ENCODE measurements around the gene KRTAP4-16.
"Not testable (repeated sequence)": the region's sequence is repeated elsewhere in the genome, so short reads cannot be mapped to it uniquely, and the experiment has no call there.

Gene KRTAP4-16

GRCh38 chr17:41101586-41102259 is at the start of gene KRTAP4-16:
Gene KRTAP4-16 (minus strand): TSS chr17:41102209. CDS start chr17:41102209, 0 bp downstream.
- no peak for DNase-seq (ENCODE audit: low read depth in 2 of 2)

GRCh38 chr17:41151525-41151924 is 49.5 kb upstream of the KRTAP4-16 start:
- no peak for DNase-seq (ENCODE audit: low read depth in 2 of 2)

DNA sequence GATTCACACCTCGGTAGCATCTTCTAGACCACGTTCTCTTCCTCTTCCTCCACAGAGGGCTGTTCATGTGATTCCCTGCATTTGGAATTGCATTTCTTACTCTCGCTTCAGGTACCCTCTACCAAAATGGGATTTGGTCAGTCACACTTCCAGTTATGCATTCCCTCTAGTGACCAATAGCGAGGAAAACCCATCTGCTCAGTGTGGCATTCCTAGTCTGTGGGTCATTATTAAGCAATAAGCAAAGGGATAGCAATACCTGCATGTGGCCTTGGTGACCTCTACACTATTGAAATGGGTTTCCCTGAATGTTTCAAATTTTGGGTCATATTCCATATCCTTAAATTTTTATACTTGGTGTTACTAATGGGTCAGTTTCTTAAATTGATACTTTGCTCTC is 48.0 kb upstream of the KRTAP4-16 start:
- no peak for DNase-seq (ENCODE audit: low read depth in 2 of 2)

DNA sequence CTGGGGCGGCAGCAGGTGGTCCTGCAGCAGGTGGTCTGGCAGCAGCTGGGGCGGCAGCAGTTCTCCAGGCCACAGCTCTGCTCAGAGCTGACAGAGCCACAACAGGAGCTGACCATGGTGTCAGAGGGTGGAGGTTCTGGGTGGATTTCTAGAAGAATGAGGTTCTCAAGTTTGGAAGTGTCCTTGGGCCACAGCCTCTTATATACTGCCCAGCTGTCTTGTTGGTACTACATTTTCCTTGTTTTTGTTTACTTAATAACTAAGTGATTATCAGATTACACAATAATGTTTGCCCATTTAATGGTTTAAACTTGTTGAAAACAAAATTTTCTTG is 47.6 kb upstream of the KRTAP4-16 start, which contains the start of gene KRTAP4-5:
TSS of gene KRTAP4-5 (minus strand) at position 174 of the 334 bp plus-strand sequence. CDS start at position 116, 58 bp downstream.
- DNase-seq (ENCODE audit: low read depth in 2 of 2), result no peak

DNA sequence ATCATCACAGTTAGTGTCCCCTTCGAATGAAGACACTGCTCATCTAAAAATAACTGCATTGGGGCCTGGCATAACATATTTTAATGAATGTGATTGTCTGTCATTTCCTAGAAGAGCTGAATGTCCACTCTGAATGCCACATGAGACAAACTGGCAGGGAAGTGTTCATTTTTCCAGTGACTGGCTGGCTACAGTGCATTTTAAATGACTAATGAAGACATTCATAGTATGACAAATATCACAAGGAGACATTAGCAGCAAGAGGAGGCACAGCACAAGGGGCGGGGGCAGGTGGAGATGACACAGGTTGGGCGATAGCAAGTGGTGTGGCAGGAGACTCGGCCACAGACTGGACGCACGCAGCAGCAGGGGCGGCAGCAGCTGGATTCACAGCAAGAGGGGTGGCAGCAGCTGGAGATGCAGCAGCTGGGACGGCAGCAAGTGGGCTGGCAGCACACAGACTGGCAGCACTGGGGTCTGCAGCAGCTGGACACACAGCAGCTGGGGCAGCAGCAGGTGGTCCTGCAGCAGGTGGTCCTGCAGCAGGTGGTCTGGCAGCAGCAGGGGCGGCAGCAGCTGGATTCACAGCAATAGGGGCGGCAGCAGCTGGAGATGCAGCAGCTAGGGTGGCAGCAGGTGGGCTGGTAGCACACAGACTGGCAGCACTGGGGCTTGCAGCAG is 47.1 kb upstream of the KRTAP4-16 start:
- DNase-seq (ENCODE audit: low read depth in 2 of 2), result not testable (repeated sequence)

- no peak for DNase-seq (ENCODE audit: low read depth in 2 of 2)
Measured at GRCh38 chr17:41147531-41148204, 45.7 kb upstream of the KRTAP4-16 start.

GRCh38 chr17:41145261-41145660 is 43.3 kb upstream of the KRTAP4-16 start:
- no peak for DNase-seq (ENCODE audit: low read depth in 2 of 2)

- no peak for DNase-seq (ENCODE audit: low read depth in 2 of 2)
Measured at GRCh38 chr17:41144846-41145245, 42.8 kb upstream of the KRTAP4-16 start.

- DNase-seq (ENCODE audit: low read depth in 2 of 2), result no peak
Measured at GRCh38 chr17:41141361-41141760, 39.4 kb upstream of the KRTAP4-16 start.

- DNase-seq (ENCODE audit: low read depth in 2 of 2), result no peak
Measured at GRCh38 chr17:41140360-41141131, 38.5 kb upstream of the KRTAP4-16 start, which contains the start of gene KRTAP4-6. Gene KRTAP4-6 (minus strand): TSS chr17:41140544. CDS start chr17:41140487, 57 bp downstream.

- DNase-seq (ENCODE audit: low read depth in 2 of 2), result not testable (repeated sequence)
Measured at GRCh38 chr17:41139865-41140264, 37.9 kb upstream of the KRTAP4-16 start.

- no peak for DNase-seq (ENCODE audit: low read depth in 2 of 2)
Measured at GRCh38 chr17:41133880-41134735, 32.1 kb upstream of the KRTAP4-16 start.

DNA sequence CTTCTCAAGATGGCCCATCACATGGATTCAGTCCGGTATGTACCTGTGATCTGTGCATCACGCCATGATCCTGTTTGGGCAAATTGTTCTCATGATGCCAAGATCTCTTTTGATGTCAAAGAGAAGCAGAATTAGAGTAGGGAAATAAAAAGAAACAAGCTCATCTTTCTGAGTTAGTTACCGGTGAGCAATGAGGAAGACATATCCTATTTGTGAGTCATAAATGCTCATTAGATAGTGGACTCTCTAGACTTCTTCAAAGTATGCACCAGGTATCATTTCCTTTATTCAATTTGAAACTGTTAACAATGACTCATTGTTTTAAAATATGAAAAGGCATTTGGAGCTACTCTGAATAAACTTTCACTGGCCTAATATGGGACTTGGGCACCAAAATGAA is 30.0 kb upstream of the KRTAP4-16 start:
- DNase-seq (ENCODE audit: low read depth in 2 of 2), result no peak

DNA sequence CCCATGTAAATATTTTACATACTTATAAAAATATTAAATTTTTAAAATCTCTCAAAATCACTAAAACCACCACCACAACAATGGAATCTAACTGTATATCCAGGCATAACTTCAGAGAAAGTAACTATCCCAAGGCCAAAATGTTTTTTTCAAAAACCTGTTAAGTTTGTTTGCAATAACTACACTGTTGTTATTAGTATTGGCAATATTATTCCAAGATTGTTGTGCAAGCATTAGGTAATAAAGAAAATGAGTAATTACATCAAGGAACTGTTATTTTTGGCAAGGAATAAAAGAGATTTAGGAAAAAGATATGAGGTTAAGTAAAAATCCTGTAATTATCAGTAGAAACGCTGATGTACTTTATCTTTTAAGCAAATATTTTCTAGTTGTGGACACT is 25.4 kb upstream of the KRTAP4-16 start:
- no peak for DNase-seq (ENCODE audit: low read depth in 2 of 2)

GRCh38 chr17:41126412-41126811 is 24.4 kb upstream of the KRTAP4-16 start:
- DNase-seq (ENCODE audit: low read depth in 2 of 2), result no peak

DNA sequence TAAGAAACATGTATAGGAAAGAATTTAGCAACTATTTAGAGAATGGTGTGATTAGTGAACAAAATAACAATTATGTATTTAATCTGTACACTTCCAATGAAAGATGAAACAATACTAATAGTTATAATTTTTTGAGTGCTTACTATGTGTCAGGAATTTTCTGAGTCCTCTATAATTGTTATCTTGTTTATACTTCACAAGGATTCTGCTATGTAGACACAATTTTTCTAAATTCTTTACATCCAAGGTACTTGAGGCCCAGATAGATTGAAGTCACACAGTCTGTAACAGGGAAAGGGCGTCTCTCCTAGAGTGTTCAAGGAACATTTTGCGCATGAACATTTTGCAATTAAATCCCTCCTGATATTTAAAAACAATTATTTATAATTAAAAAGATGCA is 23.1 kb upstream of the KRTAP4-16 start:
- no peak for DNase-seq (ENCODE audit: low read depth in 2 of 2)

- DNase-seq (ENCODE audit: low read depth in 2 of 2), result not testable (repeated sequence)
Measured at GRCh38 chr17:41123991-41124371, 22.0 kb upstream of the KRTAP4-16 start, which contains the start of gene KRTAP4-12. Gene KRTAP4-12 (minus strand): TSS chr17:41124182. CDS start chr17:41124122, 60 bp downstream.

- DNase-seq (ENCODE audit: low read depth in 2 of 2), result not testable (repeated sequence)
Measured at GRCh38 chr17:41123292-41123990, 21.4 kb upstream of the KRTAP4-16 start.

- no peak for DNase-seq (ENCODE audit: low read depth in 2 of 2)
Measured at GRCh38 chr17:41121742-41122141, 19.7 kb upstream of the KRTAP4-16 start.
